Measurements from ENCODE around the gene KMT2D.
A peak's percentile ranks its signal among the peaks of the same experiment; 100 is the strongest.

The KMT2D gene

DNA sequence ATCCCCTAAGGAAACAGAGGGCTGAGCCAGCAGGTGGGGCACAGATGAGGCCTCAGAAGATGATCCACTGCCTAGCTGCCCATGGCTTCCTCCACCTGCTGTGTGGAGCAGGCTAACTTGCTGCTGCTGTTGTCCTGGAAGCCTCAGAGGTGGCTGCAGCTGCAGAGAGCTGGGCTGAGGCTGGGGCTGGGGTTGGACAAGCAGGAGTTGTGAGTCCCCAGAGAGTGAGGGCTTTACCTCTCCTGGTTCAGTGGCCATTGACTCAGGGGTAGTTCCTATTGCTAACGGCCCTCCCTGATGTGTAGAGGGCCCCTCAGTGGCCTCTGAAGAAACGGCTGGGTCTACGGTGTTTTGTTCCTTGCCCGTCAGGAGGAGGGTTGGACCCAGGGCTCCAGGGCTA, 28.3 kb downstream of the KMT2D start:
- DNase-seq: no peak

DNA sequence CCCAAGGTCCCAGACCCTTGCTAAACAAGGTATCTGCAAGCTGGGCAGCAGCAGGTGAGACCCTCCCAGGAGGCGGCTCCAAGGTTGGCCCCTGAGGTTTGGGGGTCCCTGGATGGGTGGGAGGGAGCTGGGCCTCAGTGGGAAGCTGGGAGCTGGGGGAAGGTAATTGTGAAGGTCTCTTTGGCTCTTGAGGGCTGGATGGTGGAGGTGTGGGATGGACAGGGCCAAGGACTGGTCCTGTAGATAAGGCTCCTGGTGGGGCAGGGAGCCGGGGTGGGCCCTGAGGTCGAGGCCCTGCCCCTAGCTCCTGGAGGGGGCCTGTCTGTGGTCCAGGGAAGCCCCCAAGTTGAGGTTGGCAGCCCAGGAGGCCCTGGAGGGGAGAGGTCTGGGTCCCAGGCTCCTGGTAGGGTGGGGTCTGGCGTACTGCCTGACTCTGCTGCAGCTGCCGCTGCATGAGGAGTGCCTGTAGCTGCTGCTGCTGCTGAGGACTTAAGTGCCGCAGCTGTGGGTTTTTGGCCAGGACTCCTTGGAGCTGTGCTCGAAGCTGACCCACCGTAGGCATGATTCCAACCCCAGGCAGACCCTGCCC, 28.9 kb downstream of the KMT2D start:
- DNase-seq: no peak

DNA sequence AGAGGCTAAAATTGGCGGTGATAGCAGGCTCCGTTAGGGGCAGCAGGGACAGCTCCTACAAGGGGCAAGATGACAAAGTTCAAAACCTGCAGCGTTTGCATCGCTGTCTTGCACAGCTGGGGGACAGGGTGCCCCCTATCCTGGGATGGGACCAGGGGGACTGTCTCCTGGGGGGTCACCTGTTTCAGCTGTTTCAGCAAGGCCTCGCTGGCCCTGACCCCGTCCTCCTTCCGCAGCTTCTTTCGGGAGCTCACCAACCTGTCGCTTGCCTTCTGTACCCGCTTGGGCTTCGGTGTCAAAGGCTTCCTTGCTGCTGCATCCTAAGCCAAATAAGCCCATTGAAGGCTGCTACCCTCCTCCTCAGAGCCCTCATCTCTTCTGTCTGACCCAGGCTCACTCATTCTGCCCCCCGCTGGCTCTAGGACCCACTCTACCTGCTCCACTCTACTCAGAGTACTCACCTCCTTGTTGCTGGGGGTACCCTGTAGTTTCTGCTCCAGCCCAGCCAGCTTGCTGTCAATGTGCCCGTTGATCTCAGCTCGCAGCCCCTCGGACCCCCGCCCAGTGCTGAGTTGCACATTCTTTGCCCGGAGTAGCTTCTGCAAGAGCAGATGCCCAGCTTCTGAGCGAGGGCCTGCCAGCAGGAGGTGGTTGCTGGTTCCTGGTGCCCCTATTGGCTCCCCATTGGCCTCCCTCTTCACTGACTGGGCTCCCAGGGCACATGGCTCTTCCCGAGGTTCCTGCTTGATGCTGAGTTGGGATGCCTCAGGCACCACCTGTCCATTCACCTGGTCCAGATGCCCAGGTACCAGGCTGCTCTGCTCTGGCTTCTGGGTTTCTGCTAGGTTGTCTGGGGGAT, 29.7 kb downstream of the KMT2D start:
- no peak for DNase-seq

DNA sequence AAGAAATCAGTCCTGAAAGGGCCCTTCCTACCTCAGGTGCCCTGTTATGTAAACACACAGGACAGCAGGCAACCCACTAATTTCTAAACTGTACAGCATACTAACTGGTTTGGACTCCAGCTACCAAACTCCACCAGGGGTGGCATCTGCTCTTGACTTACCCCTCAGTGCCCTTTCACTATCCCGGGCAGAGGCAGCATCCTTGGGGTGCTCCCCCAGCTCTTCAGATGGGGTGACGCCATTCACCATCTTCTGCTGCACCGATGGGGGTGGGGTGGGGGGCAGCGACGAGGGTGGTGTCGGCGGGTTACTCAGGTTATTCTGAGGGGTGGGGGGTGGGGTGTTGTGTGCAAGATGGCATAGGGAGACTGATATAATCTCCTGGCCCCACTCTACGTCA, 30.5 kb downstream of the KMT2D start:
- DNase-seq: no peak

DNA sequence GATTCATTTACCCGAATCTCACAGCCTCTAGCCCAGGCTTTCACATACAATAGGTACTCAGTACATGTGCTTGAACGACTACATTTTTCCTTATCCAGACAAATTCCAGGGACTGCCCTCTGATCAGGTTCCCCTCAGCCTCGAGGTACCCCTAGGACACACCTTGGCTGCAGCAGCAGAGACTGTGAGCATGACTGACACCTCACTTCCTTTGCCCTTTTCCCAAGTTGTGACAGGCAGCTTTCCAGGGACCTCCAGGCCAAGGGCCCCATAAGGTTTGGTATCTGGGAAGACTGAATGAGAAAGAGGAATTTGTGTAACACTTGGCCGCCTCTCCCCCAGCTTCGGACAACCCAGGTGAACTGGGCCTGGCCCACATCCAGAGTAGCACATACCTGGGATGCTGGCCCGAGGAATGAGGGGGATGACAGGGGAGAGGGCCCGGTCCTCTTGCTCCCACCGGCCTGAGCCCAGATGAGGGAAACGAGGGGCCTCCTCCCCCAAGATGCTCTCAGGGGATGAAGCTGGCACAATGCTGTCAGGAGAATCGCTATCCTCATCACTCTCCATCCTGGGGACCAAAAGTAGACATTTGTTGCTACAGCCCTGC, 31.8 kb downstream of the KMT2D start:
- DNase-seq: no peak

DNA sequence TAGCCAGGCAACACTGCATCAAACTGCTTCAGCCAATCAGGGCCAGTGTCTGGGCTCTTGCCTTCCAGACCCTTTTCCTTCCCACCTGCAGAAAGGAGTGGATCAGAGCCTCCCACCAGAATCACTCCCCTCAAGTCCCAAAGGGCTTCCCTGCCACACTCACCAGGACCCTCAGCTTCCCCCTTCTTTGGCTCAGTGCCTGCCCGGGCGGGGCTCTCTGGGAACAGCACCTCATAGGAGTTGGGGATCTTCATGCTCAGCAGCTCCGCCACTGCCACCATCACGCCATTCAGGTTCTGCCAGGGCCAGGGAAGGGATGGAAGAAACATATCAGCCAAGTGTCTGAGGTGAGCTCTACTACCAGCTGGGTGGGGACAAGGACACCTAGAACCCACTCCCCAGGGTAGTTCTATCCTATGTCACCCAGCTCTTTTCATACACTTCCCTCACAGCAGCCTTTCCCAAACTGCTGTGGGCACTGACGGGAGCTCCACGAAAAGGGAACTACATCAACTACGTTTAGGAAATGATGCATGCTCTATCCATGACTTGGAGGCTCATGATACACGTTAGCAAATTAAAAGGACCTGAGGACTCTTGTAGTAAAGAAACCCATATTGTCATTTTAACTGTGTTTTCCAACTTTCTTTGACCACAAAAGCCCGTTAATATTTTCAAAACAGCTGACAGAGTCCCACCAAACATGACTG, 32.6 kb downstream of the KMT2D start:
- no peak for DNase-seq

DNA sequence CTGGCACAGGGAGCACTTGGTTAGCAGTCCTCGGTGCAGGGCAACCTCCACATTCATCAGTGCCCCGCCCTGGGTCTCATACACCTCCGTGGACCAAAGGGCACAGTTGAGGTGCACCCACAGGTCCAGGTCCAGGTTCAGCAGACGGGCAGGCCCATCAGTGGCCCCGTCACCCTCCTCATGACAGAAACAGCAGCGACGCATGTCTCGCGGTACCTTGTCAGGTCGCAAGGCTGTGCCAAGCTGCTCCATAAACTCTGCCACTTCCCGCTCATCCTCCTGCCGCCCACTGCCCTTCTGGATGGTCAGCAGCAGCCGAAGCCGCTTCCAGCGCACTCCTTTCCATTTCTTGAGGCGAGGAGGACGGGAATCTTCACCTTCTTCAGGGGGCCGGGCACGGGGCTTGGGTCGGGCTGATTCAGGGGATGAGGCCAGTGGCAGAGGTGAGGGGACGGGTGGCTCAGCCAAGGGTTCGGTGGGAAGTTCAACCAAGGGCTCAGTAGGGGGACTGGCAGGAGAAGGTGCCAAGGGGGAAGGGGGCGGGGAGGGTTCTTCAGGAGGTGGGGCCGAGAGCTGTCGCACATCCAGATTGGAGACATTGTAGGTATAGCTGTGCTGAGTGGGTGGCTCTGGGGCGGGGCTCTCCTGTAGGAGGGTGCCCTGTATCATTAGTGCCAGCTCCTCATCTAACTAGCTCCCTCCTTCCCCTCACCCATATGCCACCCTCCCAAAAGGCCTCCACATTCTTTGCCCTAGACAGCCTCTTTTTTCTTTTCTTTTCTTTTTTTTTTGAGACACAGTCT, 33.7 kb downstream of the KMT2D start:
- no peak for DNase-seq

DNA sequence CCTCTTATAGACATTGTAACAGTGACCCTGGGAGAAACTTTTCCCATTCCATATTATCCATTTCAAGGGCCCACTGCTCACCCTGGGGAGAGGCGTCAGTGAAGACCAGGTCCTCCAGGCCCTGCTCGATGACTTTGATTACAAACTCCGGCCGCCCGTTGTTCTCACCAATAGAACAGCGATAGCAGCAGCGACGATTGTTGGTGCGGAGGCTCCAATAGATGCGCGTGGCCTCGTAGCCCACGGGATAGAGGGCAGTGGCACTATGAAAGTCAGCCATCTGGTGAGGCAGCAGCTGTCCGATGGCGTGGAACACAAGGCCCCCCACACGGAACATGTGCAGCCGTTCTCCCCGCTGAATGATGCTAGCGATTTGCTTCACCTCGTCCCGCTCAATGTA, 34.5 kb downstream of the KMT2D start:
- no peak for DNase-seq

DNA sequence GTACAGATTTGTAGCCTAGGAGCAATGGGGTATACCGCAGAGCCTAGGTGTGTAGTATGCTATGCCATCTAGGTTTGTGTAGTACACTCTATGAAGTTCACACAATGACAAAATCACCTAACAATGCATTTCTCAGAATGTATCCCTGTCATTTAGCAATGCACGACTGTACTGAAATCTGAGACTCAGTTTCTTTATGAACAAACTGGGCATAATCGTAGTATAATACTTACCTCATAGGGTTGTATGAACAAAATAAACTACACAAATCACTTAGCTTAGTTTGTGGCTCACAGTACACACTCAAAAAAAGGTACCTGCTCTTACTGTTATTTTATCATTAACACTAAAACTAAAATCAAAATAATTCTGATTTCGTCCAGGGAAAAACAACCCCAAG, 35.1 kb downstream of the KMT2D start:
- no peak for DNase-seq

DNA sequence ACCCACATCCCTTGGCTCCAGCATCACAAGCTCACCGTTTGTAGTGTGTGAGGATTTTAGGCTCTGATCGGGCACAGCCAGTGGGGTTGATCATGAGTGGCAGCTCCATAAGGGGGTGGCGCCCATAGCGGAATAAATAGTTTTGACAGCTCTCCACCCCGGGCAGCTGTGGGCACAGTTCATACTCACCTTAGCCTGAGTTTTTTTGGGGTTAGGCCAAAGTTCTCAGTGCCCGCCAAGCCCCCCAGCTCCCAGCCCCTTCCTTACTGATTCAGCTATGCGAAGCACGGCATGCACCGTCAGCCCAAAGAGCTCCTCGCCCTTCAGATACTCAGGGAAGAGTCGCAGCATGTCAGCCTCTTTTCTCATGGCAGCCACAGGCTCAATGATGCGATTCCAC, 36.1 kb downstream of the KMT2D start:
- DNase-seq: no peak

DNA sequence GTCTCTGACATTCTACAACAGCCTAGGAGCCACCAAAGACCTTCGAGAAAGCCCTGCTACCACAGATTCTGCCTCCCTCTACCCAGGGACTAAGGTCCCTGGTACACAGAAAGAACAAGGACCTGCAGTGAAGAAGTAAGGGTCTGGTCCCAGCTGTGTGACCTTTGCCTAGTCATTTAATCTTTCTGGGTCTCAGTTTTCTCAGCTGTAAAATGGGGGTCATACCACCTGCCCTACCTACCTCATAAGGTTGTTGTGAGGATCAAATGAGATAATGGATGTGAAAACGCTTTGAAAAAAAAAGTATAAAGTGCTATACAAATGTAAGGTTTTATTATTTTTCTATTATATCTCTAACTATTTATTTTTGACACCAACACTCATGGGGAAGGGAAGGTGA, 36.8 kb downstream of the KMT2D start:
- no peak for DNase-seq

DNA sequence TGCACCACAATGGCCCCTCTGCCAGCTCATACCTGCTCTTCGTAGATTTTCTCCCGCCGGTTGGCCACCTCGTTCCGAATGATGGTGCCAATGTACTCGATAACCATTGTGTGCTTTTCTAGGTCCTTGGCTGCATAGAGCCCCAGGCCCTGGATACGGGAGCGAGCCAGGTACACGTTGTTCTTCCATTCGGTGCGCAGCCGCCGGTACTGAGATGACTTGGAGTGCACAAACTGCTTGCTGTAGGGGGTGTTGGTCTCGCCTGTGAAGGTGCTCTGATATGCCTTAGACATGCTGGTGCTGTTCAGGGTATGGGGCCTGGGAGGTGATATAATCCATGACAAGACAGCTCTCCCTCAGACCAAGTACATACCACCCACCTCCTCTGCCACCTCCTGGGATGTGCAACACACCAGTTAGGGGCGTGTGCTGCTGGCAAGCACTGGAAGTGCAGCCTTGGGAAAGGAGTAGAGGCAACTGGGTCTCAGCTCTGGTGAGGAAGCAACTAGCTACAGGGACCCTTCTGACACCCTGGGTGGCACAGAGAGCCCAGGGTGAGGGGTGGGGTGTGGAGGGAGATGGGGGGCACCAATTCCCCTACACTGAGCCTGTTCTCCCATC, 37.9 kb downstream of the KMT2D start:
- DNase-seq: no peak

DNA sequence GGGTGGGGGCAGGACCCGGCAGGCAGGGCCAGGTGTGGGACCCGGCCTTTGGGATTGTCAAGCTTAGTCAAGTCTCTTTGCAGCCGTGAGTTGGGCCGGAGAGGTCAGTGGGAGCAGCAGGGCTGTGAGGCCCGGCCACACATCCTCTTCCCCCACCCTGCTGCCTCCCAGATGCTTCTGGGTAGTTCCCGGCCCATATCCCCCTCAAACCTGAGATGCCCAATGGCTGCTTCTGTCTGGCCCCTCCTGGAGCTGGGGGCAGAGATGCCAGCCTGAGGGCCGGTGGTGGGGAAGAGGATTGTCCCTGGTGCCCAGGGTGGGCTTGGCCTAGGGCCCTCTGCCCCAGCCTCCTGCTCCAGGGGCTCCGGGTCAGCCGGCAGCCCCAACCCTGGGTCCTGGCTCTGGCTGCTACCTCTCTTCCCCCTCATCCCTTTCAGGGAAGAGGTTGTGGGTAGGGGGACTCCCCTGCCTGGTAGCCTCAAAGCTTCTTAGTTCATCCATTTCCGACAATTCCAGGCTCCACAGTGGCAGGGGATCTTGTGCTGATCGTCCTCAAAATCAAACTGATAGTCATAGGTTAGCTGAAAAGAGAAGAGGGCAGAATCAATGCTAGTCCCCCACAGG, 39.2 kb downstream of the KMT2D start:
- DNase-seq: no peak

DNA sequence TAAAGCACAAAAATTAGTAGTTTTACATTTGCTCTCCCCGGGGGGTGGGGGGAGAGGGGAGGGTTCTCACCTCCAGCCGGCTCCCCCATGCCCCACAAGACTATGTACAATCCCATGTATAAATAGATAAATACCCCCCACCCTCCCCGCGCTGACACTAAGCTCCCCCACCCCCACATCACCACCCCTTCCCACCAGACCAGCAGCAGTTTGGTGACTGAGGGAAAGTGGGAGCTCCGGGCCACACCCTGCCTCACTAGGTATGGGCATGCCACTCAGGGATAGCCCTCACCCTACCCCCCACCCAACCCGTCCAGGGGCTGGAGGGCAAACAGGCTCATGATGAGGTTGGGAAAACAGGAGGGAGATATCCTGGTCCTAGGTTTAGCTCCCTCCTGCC, 40.2 kb downstream of the KMT2D start:
- no peak for DNase-seq

DNA sequence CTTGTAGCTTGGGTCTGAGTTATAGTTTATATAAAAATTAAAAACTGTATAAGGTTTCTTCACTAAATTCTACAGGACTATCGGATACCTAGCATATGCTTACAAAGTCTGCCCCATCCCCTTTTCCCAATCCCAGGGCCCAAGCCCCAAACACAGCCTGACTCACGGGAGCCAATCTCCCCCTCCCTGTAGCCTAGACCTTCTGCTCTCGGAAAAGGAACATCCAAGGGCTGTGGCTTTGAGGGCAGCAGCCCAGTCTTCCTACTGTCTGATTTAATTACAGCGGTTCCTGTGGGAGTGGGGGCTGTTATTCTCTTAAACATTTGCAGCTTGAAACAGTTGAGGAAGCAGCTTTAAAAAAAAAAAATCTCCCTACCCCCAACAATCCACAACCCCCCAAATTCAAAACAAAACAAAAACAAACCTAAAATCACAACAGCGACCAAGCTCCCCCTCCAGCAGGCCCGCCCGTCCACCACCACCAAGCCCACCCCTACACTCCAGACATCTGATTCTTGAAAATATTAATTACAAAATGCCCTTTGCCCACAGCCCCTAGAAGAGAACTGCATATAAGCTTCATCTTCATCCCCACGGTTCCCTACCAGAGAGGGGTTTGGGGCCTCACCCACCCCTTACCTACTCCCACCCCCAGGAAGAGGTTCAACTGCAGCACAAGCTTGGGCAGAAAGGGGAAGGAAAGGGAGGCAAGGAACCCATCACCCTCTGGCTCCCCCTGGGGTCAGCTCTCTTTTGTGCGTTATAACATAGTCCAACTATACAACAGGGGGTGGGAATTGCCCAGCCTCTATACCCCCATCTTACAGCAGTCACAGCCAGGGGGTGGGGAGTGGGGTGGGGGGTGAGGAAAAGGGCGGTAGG, 40.9 kb downstream of the KMT2D start:
- no peak for DNase-seq

DNA sequence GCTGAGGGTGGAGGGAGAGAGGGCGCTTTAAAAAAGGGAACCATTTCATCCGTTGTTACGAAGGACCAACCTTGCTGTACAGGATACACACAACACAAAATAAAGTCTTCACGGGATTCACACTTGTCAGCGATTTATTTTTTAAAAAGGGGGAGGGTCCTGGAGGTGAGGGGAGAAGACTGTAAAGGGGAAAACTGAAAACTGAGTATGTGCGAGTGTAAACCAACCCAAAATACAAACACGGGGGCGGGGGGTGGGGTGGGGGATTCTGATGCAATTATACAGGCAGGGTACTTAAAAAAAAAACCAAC, 41.5 kb downstream of the KMT2D start:
- DNase-seq: no peak

DNA sequence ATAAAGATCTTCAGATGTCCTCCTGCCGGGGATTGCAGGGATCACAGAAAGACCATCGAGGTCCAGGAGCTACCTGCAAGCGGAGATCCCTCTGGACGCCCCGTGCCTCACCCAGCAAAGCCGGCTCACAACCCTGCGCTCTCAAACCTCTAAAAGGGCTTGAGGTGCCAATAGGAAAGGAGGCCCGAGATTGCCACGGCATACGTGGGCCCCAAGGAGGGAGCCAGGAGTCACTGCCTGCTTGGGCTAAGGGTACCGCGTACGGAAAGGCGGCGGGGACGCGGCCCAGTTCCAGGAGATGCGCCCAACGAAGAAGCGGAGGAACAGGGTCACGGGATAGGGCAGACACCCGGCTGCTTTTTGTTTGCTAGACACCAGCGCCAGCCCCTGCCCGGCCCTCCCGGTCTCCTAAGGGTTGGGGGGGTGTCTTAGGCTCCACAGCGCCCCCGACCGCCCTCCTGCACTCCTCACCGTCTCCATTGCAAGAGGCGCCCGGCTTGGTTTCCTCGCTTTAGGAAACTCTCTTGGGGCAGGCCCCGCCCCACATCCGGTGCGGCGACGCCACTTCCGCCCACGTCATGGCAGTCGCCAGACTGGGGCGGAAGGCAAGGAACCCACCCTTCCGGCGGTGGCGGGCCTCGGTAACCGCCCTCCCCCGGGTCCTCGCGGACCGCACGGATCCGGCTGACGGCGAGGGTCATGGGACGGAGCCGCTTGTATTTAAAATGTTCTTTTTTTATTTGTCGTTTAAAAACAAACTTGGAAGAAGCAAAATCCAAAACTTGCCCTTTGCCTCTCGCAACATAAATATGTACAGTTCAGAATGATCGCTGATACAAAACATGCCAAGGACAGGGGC, 42.1 kb downstream of the KMT2D start, which contains the start of gene PRKAG1:
PRKAG1 (minus strand) TSS at position 516 of the 859 bp plus-strand sequence; CDS start at position 480, 36 bp downstream.
- DNase-seq: peak; percentile 97

DNA sequence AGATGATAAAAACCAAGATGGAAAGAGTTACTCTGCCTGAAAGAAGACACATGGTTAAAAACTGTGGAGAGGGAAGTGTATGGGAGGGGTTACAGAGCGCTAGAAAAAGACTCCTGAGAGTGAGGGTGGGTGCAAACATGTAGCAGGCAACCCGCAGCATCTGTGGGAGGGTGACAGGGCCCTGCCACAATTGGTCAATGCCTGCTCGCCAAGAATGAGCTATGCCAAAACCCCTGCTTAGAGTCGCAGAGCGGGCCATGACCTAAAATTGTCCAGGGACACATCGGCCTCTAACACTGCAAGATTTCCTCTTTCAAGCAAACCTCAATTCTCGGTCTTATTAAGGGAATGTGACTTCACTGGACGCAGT, 42.7 kb downstream of the KMT2D start:
- no peak for DNase-seq

DNA sequence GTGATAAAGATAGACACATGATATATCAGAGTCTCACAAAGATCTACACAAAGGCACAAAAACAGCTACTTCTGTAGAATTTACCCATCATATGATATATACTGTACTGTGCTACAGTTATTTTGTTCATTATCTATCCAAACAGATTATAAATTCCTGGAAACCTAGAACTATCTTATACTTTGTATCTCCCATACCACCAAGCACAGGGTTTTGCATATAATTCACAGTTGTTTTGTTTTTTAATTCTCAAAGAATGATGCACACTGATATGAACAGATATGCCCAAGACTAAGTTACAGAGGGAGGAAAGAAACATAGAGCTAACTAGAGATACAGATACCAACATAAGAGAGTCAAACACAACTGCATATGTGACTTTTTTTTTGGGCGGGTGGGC, 45.4 kb downstream of the KMT2D start:
- no peak for DNase-seq

DNA sequence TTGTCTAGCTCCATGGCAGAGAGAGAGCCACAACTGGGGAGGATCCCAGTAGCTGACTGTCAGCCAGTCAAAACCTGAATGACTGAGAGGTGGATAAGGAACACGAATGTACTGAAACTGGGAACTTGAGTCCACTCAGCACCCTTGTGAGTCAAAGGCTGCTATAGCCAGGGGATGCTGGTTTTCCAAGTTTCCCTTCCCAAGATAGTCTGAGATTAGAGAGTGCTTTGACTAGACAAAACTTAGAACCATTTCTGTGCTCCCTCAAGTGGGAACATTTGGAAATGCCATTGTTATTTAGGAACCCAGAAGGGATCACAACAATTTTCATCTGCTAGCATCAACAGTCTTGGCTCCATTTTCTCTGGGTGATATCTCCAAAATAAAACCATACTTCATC, 46.0 kb downstream of the KMT2D start:
- DNase-seq: no peak
